GM18951 (cell line): ENCODE data around the gene MAEA.
"Not testable (repeated sequence)": the region's sequence is repeated elsewhere in the genome, so short reads cannot be mapped to it uniquely, and the experiment has no call there.

Experiments used
- POLR2A ChIP-seq: IDR thresholded peaks from 4 replicates; pipeline ENCODE4 v1.6.1; 2011; ENCODE audit warnings: mild to moderate bottlenecking; ENCODE audit not compliant: insufficient read length, insufficient read depth; ENCODE audit errors: extremely low read depth
- in situ Hi-C: fragments of 300-500 bp; cut with MboI; formaldehyde crosslinking; loops from one replicate; pipeline ENCODE4 v1.12.0; 2022; ENCODE audit warnings: low sequenced_read_pairs, mixed read lengths, inconsistent platforms; ENCODE audit not compliant: unreplicated experiment

MAEA gene

GRCh38 chr4:1321486-1321885 is 31.8 kb downstream of the MAEA start:
- no peak for TF ChIP-seq POLR2A
- in situ Hi-C loops: no loop called here

GRCh38 chr4:1321946-1322650 is 32.4 kb downstream of the MAEA start:
- in situ Hi-C loops: no loop called here
- TF ChIP-seq POLR2A: no peak

DNA sequence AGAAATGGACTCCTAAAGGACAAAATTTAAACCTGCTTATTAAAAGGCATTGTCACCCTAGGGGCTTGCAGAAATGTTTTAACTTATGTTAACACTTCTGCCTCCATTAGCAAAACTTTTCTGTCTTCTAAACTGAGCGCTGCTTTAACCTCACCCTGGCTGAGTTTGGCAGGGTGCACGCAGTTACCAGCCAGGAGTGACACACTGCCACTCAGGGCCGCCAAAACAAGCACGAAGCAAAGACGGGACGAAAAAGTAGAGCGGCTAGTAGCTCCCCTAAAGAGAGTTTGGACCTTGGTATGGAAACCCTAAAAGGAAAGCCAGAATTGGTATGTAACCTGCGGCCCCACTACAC is 33.6 kb downstream of the MAEA start:
- in situ Hi-C loops: no loop called here
- TF ChIP-seq POLR2A: no peak

GRCh38 chr4:1323635-1324442 is 34.1 kb downstream of the MAEA start:
- TF ChIP-seq POLR2A: no peak
- in situ Hi-C loops: no loop called here

DNA sequence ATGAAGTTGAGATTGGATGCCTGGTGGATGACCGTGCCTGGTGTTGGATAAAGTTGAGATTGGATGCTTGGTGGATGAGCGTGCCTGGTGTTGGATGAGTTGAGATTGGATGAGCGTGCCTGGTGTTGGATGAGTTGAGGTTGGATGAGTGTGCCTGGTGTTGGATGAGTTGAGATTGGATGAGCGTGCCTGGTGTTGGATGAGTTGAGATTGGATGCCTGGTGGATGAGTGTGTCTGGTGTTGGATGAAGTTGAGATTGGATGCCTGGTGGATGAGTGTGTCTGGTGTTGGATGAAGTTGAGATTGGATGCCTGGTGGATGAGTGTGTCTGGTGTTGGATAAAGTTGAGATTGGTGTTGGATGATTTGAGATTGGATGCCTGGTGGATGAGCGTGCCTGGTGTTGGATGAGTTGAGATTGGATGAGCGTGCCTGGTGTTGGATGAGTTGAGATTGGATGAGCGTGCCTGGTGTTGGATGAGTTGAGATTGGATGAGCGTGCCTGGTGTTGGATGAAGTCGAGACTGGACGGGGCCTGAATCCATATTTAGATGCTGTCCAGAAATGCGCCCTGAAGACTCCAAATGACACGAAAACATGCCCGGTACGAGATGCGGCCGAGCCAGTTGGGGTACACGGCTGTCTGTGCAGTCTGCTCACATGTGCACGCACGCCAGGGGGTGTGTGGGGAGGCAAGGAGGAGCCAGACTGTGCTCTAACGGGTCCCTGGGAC is 34.9 kb downstream of the MAEA start:
- in situ Hi-C loops: not testable (repeated sequence)

DNA sequence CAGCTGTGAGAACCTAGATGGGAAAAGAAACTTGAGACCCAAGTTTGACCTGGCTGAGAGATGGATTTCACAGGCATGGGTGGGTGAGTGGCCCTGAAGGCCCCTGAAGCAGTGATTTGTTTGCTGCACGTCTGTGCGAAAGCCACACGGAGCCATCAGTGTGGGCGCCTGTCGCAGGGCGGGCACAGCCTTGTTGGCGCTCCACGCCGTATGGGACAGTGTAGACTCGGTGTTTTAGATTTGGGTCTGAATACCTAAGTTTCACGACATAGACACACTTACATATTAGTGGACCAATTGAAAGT is 35.4 kb downstream of the MAEA start:
- in situ Hi-C loops: no loop called here
- no peak for TF ChIP-seq POLR2A

DNA sequence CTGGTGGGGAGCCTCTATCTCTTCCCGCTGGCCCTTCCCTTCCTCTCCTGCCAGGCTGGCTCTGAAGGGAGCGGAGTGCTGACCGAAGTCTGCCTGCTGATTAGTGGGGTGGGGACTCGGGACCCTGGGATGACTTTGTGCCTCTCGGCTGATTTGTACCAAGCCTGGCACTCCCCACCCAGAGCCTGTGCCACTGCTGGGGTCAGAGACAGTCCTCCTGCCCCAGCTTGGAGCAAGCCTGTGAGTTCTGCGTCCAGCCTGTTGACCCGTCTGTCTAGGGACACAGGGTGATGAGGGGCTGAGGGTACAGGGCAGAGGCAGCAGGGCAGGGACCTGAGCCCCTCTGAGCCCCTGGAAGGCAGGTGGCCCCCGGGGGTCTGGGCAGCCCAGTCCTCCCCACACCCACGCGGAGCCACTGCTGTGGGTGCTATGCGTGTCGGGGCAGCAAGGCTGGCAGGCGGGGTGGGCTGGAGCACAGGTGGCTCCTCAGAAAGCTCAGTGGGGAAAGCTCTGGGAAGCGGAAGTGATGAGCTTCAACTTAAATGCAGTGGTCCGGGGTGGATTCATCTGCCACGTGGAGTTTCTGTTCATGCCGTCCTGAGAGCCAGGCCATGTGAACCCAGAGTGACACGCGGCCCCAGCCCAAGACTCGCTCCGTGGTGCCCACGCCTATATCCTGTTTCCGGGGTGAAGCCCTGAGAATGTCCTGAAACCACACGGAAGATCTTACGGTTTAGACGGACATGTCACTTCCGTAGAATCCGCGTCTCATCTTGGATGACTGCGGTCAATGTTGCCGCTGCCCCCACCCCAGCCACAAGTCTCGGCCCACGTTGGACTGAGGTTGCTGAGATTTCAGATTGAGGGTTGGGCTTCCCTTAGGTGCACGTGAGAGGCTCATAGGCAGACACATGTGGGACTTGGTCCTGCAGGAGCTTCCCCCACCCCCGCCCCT is 36.3 kb downstream of the MAEA start:
- no peak for TF ChIP-seq POLR2A
- in situ Hi-C loops: no loop called here

DNA sequence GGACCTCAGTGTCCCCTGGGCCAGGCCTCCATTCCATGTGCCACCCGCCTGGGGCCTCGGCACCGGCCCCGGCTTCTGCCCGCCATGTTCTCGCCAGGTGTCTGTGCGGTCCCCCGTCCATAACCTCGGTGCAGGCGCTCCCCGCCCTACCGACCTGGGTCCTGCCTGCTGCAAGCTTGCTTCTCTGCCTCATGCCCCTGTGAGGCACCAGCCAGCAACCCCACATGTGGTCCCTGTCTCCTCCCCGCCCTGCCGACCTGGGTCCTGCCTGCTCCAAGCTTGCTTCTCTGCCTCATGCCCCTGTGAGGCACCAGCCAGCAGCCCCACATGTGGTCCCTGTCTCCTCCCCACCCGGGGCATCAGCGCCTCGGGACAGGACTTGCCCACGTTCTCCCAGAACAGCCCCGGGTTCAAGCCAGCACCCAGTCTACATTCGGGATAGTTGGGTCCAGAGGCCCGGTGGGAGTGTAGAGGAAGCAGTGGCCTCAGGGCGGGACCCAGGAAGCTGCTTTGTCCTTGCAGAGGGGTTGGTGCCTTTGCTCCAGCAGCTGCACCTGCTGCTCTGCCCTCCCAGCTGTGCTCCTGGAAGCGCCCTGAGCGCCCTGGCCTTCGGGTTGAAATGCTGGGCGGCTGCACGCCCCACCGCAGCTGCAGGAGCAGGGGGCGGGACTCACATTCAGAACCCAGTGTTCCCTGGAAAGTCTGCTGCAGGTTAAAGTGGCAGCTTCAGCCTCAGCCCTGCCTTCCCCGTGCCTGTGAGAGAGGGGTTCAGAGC is 37.2 kb downstream of the MAEA start:
- in situ Hi-C loops: no loop called here
- no peak for TF ChIP-seq POLR2A

GRCh38 chr4:1327526-1328266 is 38.0 kb downstream of the MAEA start:
- no peak for TF ChIP-seq POLR2A
- in situ Hi-C loops: no loop called here

- in situ Hi-C loops: no loop called here
Observed at GRCh38 chr4:1328267-1329155, 38.8 kb downstream of the MAEA start.

More at GRCh38 chr4:1328267-1329155, 38.8 kb downstream of the MAEA start:
- TF ChIP-seq POLR2A: no peak
